ENCODE results near the gene DVL1.

DVL1 gene

GRCh38 chr1:1340185-1340584, 9.0 kb downstream of the DVL1 start:
- DNase-seq, result no peak

GRCh38 chr1:1338278-1338677, 10.9 kb downstream of the DVL1 start:
- no peak for DNase-seq

GRCh38 chr1:1337793-1338147, 11.4 kb downstream of the DVL1 start:
- DNase-seq, result no peak

GRCh38 chr1:1336931-1337792, 12.1 kb downstream of the DVL1 start:
- no peak for DNase-seq

GRCh38 chr1:1336446-1336845, 12.8 kb downstream of the DVL1 start:
- no peak for DNase-seq

GRCh38 chr1:1335792-1336248, 13.4 kb downstream of the DVL1 start:
- no peak for DNase-seq

GRCh38 chr1:1335283-1335682, 13.9 kb downstream of the DVL1 start:
- DNase-seq, result no peak

- no peak for DNase-seq
Measured at GRCh38 chr1:1334835-1335234, 14.4 kb downstream of the DVL1 start.

GRCh38 chr1:1333551-1334241, 15.5 kb downstream of the DVL1 start:
- no peak for DNase-seq

- DNase-seq, result no peak
Measured at GRCh38 chr1:1332774-1333480, 16.3 kb downstream of the DVL1 start.

GRCh38 chr1:1332031-1332755, 17.0 kb downstream of the DVL1 start:
- DNase-seq, result no peak

GRCh38 chr1:1331068-1331965, 17.9 kb downstream of the DVL1 start, which contains the start of gene TAS1R3:
TAS1R3 (plus strand) TSS chr1:1331280; CDS start chr1:1331346, 66 bp downstream.
- DNase-seq, result no peak

- no peak for DNase-seq
Measured at GRCh38 chr1:1330366-1331067, 18.7 kb downstream of the DVL1 start.

GRCh38 chr1:1329304-1330210, 19.7 kb downstream of the DVL1 start:
- DNase-seq, result no peak

- no peak for DNase-seq
Measured at GRCh38 chr1:1328254-1328653, 21.0 kb downstream of the DVL1 start.

- DNase-seq, result no peak
Measured at GRCh38 chr1:1327291-1327690, 21.9 kb downstream of the DVL1 start.

GRCh38 chr1:1326075-1326605, 23.1 kb downstream of the DVL1 start:
- no peak for DNase-seq

GRCh38 chr1:1325288-1326074, 23.7 kb downstream of the DVL1 start:
- DNase-seq, result peak in 1 of 2 donors; percentile 15
